Esophagus (tissue), 2 donors: ENCODE data around the gene SHOC2. TPM values are rescaled to one million over a fixed set of nuclear protein-coding genes. Genes with fewer than 3 reads are reported as not detected.
"Not testable (repeated sequence)": the region's sequence is repeated elsewhere in the genome, so short reads cannot be mapped to it uniquely, and the experiment has no call there.

Experiments
- H3K27ac ChIP-seq, 2 donors: one replicate each; pipeline ENCODE4 v1.5.1; 2013; ENCODE audit warnings: low read depth in 2 of 2, mild to moderate bottlenecking in 2 of 2, inconsistent platforms in 1 of 2, low read length in 1 of 2, moderate library complexity in 1 of 2
- H3K27me3 ChIP-seq, 2 donors: one replicate each; pipeline ENCODE4 v1.6.1; 2013; ENCODE audit warnings: low read length in 2 of 2, control low read depth in 1 of 2, mild to moderate bottlenecking in 1 of 2; ENCODE audit not compliant: insufficient read depth in 2 of 2, control insufficient read depth in 1 of 2
- H3K36me3 ChIP-seq, 2 donors: one replicate each; pipeline ENCODE4 v1.6.1; 2013; ENCODE audit warnings: low read length in 1 of 2; ENCODE audit not compliant: control insufficient read depth in 2 of 2, insufficient read depth in 2 of 2
- H3K4me1 ChIP-seq, 2 donors: one replicate each; pipeline ENCODE4 v1.6.1; 2013; ENCODE audit warnings: low read length in 1 of 2; ENCODE audit not compliant: control insufficient read depth in 2 of 2, insufficient read depth in 2 of 2
- H3K4me3 ChIP-seq, 2 donors: one replicate each; pipeline ENCODE4 v1.5.1; 2013; ENCODE audit warnings: low read length in 2 of 2, mild to moderate bottlenecking in 2 of 2, low read depth in 1 of 2, moderate library complexity in 1 of 2
- H3K9me3 ChIP-seq, 2 donors: one replicate each; pipeline ENCODE4 v1.6.1; 2013; ENCODE audit warnings: mild to moderate bottlenecking in 2 of 2, low read depth in 1 of 2, low read length in 1 of 2, moderate library complexity in 1 of 2; ENCODE audit not compliant: control insufficient read depth in 2 of 2, insufficient read depth in 1 of 2
- WGBS, 2 donors: extraction: QIAGEN DNeasy Blood & Tissue Kit; methylation state at CpG; one replicate each; pipeline ENCODE4 v1.1.7; 2013; 5-methylcytosine and 5-hydroxymethylcytosine counted together
- polyA plus RNA-seq, 2 donors: library from polyadenylated mRNA; stranded (reverse); fragments of 200-250 nt; gene quantifications; one replicate each; pipeline ENCODE4 v1.2.3, GENCODE V29; 2013
- donor health status: healthy with polysubstance abuse.
- donor health status: Bipolar disorder and iron deficiency.

SHOC2 gene
- polyA plus RNA-seq, 2 donors = 15.3 to 16.6 TPM

DNA sequence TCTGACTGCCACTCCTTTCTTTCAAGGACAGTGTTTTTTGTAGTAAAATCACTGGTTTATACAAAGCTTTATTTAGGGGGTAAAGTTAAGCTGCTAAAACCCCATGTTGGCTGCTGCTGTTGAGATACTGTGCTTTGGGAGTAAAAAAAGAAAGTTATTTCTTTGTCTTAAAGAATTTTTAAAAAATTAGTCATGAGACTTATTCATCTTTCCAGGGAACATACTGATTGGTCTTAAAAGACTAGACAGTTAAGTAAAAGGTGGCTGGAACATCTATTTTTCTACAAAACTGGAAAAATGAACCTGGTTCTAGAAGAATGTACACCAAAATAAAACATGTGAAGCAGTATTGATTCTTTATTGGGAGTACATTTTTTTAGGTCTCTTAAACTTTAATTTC lies 21.0 kb upstream of the SHOC2 start:
- no peaks in the 10 kb centered on the region for H3K27me3 ChIP-seq
- no peaks in the 10 kb centered on the region for H3K4me1 ChIP-seq
- no peaks in the 10 kb centered on the region for H3K9me3 ChIP-seq
- no peak overlapping the region for H3K4me3 ChIP-seq
- no peak overlapping the region for H3K27ac ChIP-seq
- H3K36me3 ChIP-seq = peaks cover 3 to 7% of the 10 kb centered on the region in 2 donors

DNA sequence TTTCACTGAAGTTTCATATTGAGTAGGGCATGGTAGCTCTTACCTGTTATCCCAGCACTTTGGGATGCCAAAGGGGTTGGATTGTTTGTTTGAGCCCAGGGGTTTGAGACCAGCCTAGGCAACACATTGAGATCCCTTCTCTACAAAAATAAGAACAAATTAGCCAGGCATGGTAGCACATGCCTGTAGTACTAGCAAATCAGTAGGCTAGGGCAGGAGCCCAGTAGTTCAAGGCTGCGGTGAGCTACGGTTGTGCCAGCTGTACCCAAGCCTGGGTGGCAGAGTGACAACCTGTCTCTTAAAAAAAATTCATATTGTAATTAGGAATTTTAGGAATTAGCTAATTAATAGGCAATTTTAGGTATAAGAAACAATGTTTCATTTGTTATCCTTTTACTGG lies 18.4 kb upstream of the SHOC2 start:
- WGBS, 2 donors = 87 to 99% methylated on average over 2 of the region's 2 CpGs
- Histone ChIP-seq H3K27me3 (no peaks in the 10 kb centered on the region), H3K9me3 (no peaks in the 10 kb centered on the region), H3K4me3 (no peak overlapping the region), H3K36me3 (peaks cover 3 to 4% of the 10 kb centered on the region in 2 donors), H3K4me1 (no peaks in the 10 kb centered on the region), H3K27ac (no peak overlapping the region)

DNA sequence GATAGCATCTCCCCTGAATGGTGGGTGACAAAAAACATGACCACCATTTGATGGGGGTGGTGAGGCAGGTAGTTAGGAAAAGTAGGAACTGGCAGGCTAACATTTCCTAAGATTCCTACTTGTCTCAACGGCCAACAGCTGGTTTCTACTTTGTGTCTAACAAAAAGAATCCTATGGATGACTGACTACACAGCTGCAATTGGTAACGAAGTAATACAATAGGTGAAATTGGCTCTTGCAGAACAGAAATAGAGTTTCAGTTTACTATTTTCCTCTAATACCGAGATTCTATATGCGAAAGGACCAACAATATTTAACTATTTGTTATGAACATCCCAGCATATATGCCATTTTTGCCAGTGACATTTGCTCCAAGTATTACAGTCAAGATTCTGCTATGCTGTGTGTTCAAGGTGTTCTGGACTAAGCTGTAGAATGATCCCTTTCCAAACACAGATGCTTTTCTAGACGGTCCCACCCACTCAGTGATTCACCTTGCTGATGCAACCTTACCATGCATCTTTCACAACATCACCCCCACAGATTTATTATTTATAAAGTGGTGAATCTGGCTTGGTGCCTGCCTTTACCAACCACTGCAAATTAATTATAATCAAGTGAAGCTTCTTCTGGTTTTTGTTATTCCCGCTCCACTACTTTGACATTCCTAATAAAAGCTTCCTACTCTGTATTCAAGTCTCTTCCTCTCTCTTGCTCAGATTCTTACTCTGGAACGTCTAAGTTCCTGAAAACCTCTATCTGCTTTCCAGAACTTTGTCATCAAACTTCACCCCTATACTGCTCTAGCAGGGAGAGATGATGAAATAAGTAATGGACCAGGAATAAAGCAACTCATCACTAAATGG lies 17.2 kb upstream of the SHOC2 start:
- Histone ChIP-seq H3K4me1 (no peaks in the 10 kb centered on the region), H3K27ac (peak overlapping the region; percentile 6 to 15), H3K9me3 (no peaks in the 10 kb centered on the region), H3K4me3 (no peak overlapping the region), H3K36me3 (peaks cover 1 to 2% of the 10 kb centered on the region in 2 donors), H3K27me3 (no peaks in the 10 kb centered on the region)
- WGBS, 2 donors = 53 to 62% methylated on average over 7 of the region's 7 CpGs

DNA sequence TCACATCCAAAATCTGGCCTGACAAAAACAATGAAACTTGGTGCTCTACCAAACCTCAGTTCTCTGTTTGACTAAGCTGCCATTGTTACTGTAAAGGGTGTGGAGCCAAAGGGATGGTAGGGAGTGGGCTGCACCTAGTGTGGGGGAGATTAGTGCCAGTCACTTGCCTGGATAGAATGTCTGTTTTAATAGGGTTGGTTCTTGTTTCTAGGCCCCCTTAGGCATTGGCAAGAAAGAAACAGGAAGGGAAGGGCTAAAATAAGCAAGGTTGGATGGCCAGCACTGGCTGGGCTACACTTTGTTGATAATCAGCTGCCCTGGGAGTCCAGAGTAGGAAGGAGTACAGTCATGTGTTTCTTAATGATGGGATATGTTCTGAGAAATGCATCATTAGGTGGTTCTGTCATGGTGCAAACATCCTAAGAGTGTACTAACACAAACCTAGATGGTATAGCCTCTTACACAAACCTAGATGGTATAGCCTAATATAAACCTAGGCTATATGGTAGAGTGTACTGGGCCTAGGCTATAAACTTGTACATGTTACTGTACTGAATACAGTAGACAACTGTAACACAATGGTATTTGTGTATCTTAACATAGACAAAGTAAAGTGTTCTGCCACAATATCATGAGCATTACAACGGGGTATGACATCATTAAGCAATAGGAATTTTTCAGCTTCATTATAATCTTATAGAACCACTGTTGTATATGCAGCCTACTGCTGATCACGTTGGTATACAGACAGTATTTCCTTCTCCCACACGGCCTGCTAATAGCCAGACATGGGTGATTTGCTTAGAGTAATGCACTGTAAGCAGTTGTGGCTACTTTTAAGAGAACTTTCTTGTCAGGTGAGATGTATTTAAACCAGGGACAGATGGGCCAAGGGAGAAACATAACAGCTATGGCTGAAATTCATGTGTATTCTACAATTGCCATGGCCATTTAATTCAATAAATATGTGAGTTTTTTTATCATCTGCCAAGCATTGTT lies 15.8 kb upstream of the SHOC2 start:
- Histone ChIP-seq H3K36me3 (no peaks in the 10 kb centered on the region), H3K27ac (peak overlapping the region in 1 of 2 donors; percentile 52), H3K4me1 (no peaks in the 10 kb centered on the region), H3K27me3 (no peaks in the 10 kb centered on the region), H3K4me3 (no peak overlapping the region), H3K9me3 (no peaks in the 10 kb centered on the region)
- 69 to 77% methylated on average over 3 of the region's 3 CpGs for WGBS, 2 donors

DNA sequence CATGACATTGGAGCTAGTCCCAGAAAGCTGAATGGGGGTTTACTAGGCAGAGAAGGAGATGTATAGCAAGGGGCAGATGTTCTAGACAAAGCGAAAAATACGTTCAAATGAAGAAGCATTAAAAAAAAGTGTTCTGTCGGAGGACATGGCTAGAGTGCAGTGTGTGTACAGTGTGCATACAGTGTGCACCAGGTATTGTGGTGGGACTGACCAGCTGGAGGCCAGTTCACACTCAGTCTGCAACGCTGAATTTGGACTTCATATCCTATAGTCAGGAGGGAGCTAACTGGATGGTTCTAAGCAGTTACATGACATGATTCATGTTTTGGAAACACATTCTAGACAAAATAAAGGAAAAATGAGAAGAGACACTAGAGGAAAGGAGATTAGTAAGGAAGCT lies 9.3 kb upstream of the SHOC2 start:
- Histone ChIP-seq H3K4me3 (no peak overlapping the region), H3K36me3 (no peaks in the 10 kb centered on the region), H3K9me3 (no peaks in the 10 kb centered on the region), H3K4me1 (no peaks in the 10 kb centered on the region), H3K27ac (no peak overlapping the region), H3K27me3 (no peaks in the 10 kb centered on the region)
- 75 to 79% methylated on average over 4 of the region's 4 CpGs for WGBS, 2 donors

DNA sequence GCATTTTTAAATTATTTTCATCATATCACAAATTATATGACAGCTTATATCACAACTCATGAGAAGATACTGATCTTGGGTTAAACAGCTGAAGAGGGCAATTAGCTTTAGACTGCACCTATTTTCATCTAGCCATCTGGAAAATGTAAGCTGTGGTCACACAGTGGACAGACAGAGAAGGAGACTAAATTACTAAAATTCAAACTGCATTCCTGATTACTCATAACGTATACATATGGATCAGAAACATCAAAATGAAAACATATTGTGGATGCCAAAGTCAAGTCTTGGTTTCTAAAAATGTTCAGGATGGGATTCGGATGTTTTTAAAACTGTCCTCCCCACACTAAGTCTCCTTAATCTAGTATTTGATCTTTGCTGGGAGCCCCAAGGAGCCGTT lies 7.0 kb upstream of the SHOC2 start:
- Histone ChIP-seq H3K36me3 (no peaks in the 10 kb centered on the region), H3K27ac (no peak overlapping the region), H3K9me3 (no peaks in the 10 kb centered on the region), H3K27me3 (no peaks in the 10 kb centered on the region), H3K4me3 (no peak overlapping the region), H3K4me1 (no peaks in the 10 kb centered on the region)
- 64% methylated on average over 3 of the region's 3 CpGs for WGBS, 2 donors

DNA sequence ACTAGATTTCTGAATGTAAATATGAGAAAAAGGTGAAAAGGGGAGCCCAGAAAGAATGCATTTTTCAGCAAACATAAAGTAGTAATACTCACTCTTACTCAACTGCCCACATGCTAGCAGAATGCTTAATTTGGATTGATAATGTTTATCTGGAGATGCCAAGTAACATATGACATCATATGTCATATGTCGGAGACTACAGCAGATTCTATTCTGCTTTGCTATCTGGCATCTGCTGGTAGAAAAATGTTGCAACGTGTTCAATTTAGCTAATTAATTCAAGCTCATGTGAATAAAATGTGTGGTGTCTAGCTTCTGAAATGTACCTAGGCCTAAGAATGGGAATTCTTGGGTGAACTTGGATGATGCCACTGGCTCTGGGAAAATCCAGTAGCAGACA lies 5.0 kb upstream of the SHOC2 start:
- WGBS, 2 donors = 83 to 88% methylated on average over 2 of the region's 2 CpGs
- Histone ChIP-seq H3K4me3 (no peak overlapping the region), H3K27me3 (no peaks in the 10 kb centered on the region), H3K36me3 (no peaks in the 10 kb centered on the region), H3K27ac (no peak overlapping the region), H3K9me3 (no peaks in the 10 kb centered on the region), H3K4me1 (no peaks in the 10 kb centered on the region)

DNA sequence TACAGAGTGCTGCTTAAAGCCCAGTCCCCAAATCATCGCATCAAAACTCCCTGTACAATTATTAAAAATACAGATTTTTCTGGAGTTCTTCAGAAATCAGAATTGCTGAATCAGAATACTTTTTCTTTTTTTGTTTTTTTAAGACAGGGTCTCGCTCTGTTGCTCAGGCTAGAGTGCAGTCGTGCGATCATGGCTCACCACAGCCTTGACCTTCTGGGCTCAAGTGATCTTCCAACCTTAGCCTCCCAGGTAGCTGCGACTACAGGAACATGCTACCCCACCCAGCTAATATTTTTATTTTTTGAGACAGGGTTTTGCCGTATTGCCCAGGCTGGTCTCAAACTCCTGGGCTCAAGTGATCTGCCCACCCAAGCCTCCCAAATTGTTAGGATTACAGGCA lies 4.4 kb upstream of the SHOC2 start:
- no peaks in the 10 kb centered on the region for H3K27me3 ChIP-seq
- no peaks in the 10 kb centered on the region for H3K36me3 ChIP-seq
- H3K4me3 ChIP-seq = no peak overlapping the region
- WGBS, 2 donors = 89 to 94% methylated on average over 6 of the region's 6 CpGs
- H3K9me3 ChIP-seq = no peaks in the 10 kb centered on the region
- no peaks in the 10 kb centered on the region for H3K4me1 ChIP-seq
- H3K27ac ChIP-seq = no peak overlapping the region

DNA sequence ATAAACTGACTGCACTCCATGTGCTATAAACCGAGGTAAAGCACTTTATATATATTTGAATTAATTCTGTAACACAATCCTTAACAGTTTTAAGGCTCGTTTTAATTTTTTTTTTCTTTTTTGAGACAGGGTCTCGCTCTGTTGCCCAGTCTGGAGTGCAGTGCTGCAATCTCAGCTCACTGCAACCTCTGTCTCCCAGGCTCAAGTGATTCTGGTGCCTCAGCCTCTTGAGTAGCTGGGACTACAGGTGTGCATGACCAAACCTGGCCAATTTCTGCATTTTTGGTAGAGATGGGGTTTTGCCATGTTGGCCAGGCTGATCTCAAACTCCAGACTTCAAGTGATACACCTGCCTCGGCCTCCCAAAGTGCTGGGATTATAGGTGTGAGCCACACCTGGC lies 3.8 kb upstream of the SHOC2 start:
- H3K4me3 ChIP-seq, H3K36me3 ChIP-seq, H3K4me1 ChIP-seq, H3K27me3 ChIP-seq, H3K9me3 ChIP-seq, H3K27ac ChIP-seq: not testable (repeated sequence)
- WGBS, 2 donors = 84 to 92% methylated on average over 4 of the region's 4 CpGs
